Testis (tissue), 3 donors: ENCODE results near the gene RIMS3. TPM values are rescaled to one million over a fixed set of nuclear protein-coding genes. Genes with fewer than 3 reads are reported as not detected.
"Not testable (repeated sequence)": the region's sequence is repeated elsewhere in the genome, so short reads cannot be mapped to it uniquely, and the experiment has no call there.

Experiments used
- DNase-seq: peaks from one replicate; pipeline ENCODE4 v3.0.0-alpha.2; 2019
- H3K27ac ChIP-seq, 2 donors: fragments of 200-600 bp; sonication (generic); one replicate each; pipeline ENCODE4 v1.5.1; 2019
- H3K27me3 ChIP-seq: fragments of 200-600 bp; sonication (generic); one replicate; pipeline ENCODE4 v1.5.1; 2019
- H3K36me3 ChIP-seq: fragments of 200-600 bp; sonication (generic); one replicate; pipeline ENCODE4 v1.5.1; 2017; ENCODE audit warnings: low read depth; ENCODE audit errors: missing control alignments
- H3K4me1 ChIP-seq: fragments of 200-600 bp; sonication (generic); one replicate; pipeline ENCODE4 v1.5.1; 2019
- H3K4me3 ChIP-seq, 2 donors: fragments of 200-600 bp; sonication (generic); one replicate each; pipeline ENCODE4 v1.5.1; 2017 to 2019
- H3K9me3 ChIP-seq: fragments of 200-600 bp; sonication (generic); one replicate; pipeline ENCODE4 v1.5.1; 2017
- CTCF ChIP-seq, 3 experiments: fragments of 450-650 bp in 2 of 3; fragments of 200-600 bp in 1 of 3; sonication (generic) in 1 of 3; IDR thresholded peaks; one replicate each; pipeline ENCODE4 v1.5.1; 2016 to 2019; ENCODE audit warnings: antibody characterized with exemption in 3 of 3, mild to moderate bottlenecking in 2 of 3, moderate library complexity in 1 of 3
- POLR2A ChIP-seq: fragments of 450-650 bp; IDR thresholded peaks from one replicate; pipeline ENCODE4 v1.6.1; 2017; ENCODE audit warnings: antibody characterized with exemption, mild to moderate bottlenecking, moderate library complexity
- WGBS, 2 donors: methylation state at CpG; one replicate each; pipeline ENCODE4 v1.1.5; 2018; 5-methylcytosine and 5-hydroxymethylcytosine counted together
- intact Hi-C: fragments of 100-400 bp; cut with DNase I; formaldehyde crosslinking; loops from one replicate; pipeline ENCODE4 v1.15.1; 2023; ENCODE audit warnings: low total_unique reads
- polyA plus RNA-seq: library from polyadenylated mRNA; stranded (reverse); fragments of 350-450 nt; fragmentation: Illumina TruSeq; extraction: RNeasy Lipid Tissue Mini Kit (QIAGEN cat#74804); gene quantifications from one replicate; pipeline ENCODE4 v1.2.3, GENCODE V29; 2014; ENCODE audit warnings: low read depth, low replicate concordance; ENCODE audit not compliant: insufficient read depth
- total RNA-seq, 2 donors: library from RNA; depleted of rRNA; stranded (reverse); fragments of >200 nt; gene quantifications; one replicate each; pipeline ENCODE4 v1.2.3, GENCODE V29; 2016

RIMS3 gene
- total and polyA plus RNA-seq, 3 donors from 2014 or later = 4.6 to 9.4 (median 8.3) TPM

GRCh38 chr1:40630488-40631223 is 34.8 kb downstream of the RIMS3 start:
- intact Hi-C loops = no loop called here
- peaks cover 12% of the 10 kb centered on the region for H3K4me1 ChIP-seq
- WGBS, 2 donors = 75 to 86% methylated on average over 7 of the region's 7 CpGs

GRCh38 chr1:40629546-40629945 is 35.9 kb downstream of the RIMS3 start:
- H3K4me3 ChIP-seq, intact Hi-C loops, H3K36me3 ChIP-seq, H3K9me3 ChIP-seq, H3K27ac ChIP-seq, H3K27me3 ChIP-seq, DNase-seq: not testable (repeated sequence)
- WGBS, 2 donors = 90 to 95% methylated on average over 4 of the region's 4 CpGs
- peaks cover 12% of the 10 kb centered on the region for H3K4me1 ChIP-seq

More at GRCh38 chr1:40630488-40631223, 34.8 kb downstream of the RIMS3 start:
- Histone ChIP-seq H3K9me3 (no peaks in the 10 kb centered on the region), H3K4me3 (no peak overlapping the region), H3K27ac (no peak overlapping the region), H3K27me3 (no peaks in the 10 kb centered on the region), H3K36me3 (no peaks in the 10 kb centered on the region)
- TF ChIP-seq POLR2A (no peak), CTCF (IDR thresholded peaks at IDR 0.05) (peak in 2 of 3 experiments; percentile 14 to 41)
- peak; percentile 54 for DNase-seq

DNA sequence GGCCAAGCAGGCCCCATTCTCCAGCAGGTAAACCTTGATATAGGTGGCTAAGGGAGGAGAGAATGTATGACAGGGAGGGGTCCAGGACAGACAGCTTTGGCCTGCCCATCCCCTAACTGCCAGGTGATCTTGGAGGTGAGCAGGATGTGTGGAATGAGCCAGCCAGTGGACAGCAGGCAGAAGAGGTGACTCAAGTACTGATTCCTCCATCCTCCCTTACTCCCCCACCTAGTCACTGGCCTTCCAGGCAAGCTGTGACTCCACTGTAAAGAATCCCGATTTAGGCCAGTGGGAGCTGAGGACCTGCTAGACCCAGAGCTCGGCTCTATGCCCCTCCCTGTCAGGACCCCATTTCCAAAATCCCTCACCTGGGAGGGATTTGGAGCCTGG is 36.6 kb downstream of the RIMS3 start:
- H3K27ac ChIP-seq = no peak overlapping the region
- intact Hi-C loops = no loop called here
- no peak for DNase-seq
- TF ChIP-seq CTCF (IDR thresholded peaks at IDR 0.05) (no peak), POLR2A (no peak)
- no peak overlapping the region for H3K4me3 ChIP-seq
- H3K27me3 ChIP-seq = no peaks in the 10 kb centered on the region
- no peaks in the 10 kb centered on the region for H3K36me3 ChIP-seq
- 85 to 89% methylated on average over 2 of the region's 2 CpGs for WGBS, 2 donors
- H3K9me3 ChIP-seq = no peaks in the 10 kb centered on the region
- peaks cover 6% of the 10 kb centered on the region for H3K4me1 ChIP-seq

DNA sequence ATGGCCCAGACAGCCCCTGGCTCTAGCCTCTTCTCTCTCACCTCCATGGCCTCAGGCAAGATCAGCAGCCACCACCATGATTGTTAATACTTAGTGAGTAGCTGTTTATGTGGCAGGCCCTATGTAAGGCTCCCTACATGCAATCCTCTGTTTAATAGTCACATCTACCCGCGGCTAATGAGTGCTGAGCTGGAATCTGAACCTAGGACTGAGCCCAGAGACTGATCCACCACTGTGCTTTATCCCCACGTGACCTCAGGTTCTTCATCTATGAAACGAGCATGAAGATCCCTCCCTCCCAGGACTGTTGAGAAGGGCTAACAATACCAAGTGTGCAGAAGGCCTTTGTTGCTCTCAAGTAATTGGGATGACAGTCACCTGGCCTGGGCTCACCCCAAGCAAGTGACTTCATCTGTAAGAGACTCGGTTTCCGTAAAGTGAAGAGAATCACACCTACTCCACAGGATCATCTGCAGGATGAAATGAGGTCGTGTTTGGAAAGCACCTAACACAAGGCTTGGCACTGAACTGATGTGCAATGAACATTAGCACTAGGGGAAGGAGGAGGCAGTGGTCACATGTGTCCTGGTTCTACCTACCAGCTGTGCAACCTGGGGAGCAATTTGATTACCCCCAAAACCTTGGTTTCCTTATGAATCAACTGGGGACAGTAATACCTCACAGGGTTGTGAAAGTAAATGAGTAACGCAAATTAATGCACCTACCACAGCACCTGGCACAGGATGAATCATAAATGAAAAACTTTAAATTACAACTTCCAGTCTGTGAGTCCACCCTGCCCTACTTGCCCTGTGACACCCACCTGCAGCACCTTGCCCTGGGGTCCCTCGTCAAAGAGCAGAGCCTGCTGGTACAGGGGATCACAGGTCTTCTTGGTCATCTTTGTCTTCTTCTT is 37.2 kb downstream of the RIMS3 start:
- H3K4me1 ChIP-seq = no peaks in the 10 kb centered on the region
- DNase-seq = no peak
- H3K4me3 ChIP-seq = no peak overlapping the region
- H3K9me3 ChIP-seq = no peaks in the 10 kb centered on the region
- intact Hi-C loops = no loop called here
- no peak overlapping the region for H3K27ac ChIP-seq
- WGBS, 2 donors = 79 to 84% methylated on average over 9 of the region's 9 CpGs
- no peak for TF ChIP-seq CTCF (IDR thresholded peaks at IDR 0.05)
- TF ChIP-seq POLR2A = no peak
- H3K36me3 ChIP-seq = no peaks in the 10 kb centered on the region
- no peaks in the 10 kb centered on the region for H3K27me3 ChIP-seq

DNA sequence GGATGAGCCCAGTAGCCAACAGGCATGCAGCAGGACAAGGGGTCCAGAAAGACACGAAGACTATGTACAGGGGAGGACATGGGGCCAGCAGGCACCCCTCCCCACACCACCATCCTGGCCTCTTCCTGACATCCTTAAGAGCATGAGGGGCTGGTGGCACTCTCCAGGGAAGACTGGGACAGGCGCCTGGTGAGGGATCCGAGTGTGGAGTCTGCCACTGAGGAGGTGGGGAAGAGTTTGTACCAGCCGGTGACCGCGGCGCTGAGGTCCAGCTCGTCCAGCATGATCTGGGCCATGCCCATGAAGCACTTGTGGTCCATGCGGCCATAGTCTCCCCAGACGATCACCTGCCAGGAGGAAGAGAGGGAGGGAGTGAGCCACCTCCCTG is 39.1 kb downstream of the RIMS3 start:
- no peaks in the 10 kb centered on the region for H3K9me3 ChIP-seq
- DNase-seq = no peak
- no peaks in the 10 kb centered on the region for H3K27me3 ChIP-seq
- H3K27ac ChIP-seq = no peak overlapping the region
- TF ChIP-seq CTCF (IDR thresholded peaks at IDR 0.05) (no peak), POLR2A (no peak)
- H3K36me3 ChIP-seq = no peaks in the 10 kb centered on the region
- intact Hi-C loops = no loop called here
- 82 to 89% methylated on average over 4 to 10 of the region's 10 CpGs for WGBS, 2 donors
- no peaks in the 10 kb centered on the region for H3K4me1 ChIP-seq
- no peak overlapping the region for H3K4me3 ChIP-seq
